Stimulated activated CD4-positive, alpha-beta T cell treated with anti-CD3 and anti-CD28 coated beads, Interleukin-1b, Interleukin-23, amount 100 ng/mL, for 48 hours (primary cell): Measurements from ENCODE around the gene SLC25A43.

ENCODE experiments used
- DNase-seq: peaks from one replicate; pipeline ENCODE4 v3.0.0-alpha.2; 2020

The SLC25A43 gene

DNA sequence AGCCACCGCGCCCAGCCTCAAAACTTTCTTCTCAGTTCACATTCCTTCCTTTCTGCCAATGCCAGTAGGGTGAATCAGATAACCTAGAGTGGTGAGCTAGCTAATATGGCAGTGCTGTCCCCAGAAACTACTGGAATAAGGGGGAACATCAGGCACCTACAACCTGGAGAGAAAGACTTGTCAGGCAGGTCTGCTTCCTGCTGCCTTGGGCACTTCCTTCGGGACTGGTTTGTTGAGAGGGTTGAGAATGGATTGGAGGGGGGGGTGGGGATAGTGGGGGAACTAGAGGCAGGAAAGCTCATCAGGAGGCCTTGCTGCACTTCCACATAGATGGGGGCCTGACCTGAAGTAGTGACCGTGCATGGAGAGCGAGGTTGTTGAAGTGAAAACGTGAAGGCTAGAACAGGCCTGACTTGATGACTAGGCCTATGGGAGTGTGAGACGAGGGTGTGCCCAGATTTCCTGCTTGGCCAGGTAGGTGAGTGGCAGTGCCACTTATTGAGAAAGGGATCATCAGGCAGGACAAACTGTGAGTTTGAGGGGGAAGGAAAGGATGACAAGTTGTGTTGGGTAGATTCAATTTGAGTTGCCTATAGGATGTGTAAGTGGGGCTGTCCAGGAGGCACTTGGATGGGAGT lies 102.5 kb downstream of the SLC25A43 start:
- DNase-seq = no peak

- no peak for DNase-seq
These were observed 103.8 kb downstream of the SLC25A43 start for GRCh38 chrX:119502727-119503483.

DNA sequence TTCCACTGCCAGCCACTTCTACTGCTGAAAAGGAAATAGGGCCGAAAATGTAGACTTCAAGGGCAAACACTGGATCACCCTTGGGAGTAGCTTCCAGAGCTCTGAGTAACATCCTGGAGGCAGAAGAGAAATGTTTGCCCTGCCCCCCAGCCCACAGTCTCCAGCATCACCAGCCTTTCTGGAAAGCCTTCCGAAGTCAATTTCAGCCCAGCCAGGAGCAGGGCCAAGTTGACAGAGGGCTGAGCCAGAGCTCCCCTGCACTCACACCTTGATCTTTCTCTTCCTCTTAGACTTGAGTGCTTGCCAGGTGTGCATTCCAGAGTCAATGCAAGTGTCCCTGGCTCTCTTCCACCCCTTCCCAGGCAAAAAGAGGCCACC lies 104.3 kb downstream of the SLC25A43 start:
- no peak for DNase-seq
